Rectal smooth muscle tissue (tissue), 1 donor: ENCODE measurements around the gene LTF.
"Not testable (repeated sequence)": the region's sequence is repeated elsewhere in the genome, so short reads cannot be mapped to it uniquely, and the experiment has no call there.

ENCODE experiments used
- H3K27ac ChIP-seq: one replicate; pipeline ENCODE4 v1.7.0; 2013; ENCODE audit warnings: low read depth, low read length, inconsistent platforms
- H3K27me3 ChIP-seq: one replicate; pipeline ENCODE4 v1.7.0; 2013; ENCODE audit warnings: low read length; ENCODE audit not compliant: control insufficient read depth, insufficient read depth
- H3K36me3 ChIP-seq: one replicate; pipeline ENCODE4 v1.7.0; 2013; ENCODE audit warnings: low read length; ENCODE audit not compliant: control insufficient read depth, insufficient read depth
- H3K4me1 ChIP-seq: one replicate; pipeline ENCODE4 v1.7.0; 2013; ENCODE audit warnings: low read length; ENCODE audit not compliant: control insufficient read depth, insufficient read depth
- H3K4me3 ChIP-seq: one replicate; pipeline ENCODE4 v1.7.0; 2013; ENCODE audit warnings: low read length
- H3K9ac ChIP-seq: one replicate; pipeline ENCODE4 v1.7.0; 2013; ENCODE audit warnings: low read length

Gene LTF

DNA sequence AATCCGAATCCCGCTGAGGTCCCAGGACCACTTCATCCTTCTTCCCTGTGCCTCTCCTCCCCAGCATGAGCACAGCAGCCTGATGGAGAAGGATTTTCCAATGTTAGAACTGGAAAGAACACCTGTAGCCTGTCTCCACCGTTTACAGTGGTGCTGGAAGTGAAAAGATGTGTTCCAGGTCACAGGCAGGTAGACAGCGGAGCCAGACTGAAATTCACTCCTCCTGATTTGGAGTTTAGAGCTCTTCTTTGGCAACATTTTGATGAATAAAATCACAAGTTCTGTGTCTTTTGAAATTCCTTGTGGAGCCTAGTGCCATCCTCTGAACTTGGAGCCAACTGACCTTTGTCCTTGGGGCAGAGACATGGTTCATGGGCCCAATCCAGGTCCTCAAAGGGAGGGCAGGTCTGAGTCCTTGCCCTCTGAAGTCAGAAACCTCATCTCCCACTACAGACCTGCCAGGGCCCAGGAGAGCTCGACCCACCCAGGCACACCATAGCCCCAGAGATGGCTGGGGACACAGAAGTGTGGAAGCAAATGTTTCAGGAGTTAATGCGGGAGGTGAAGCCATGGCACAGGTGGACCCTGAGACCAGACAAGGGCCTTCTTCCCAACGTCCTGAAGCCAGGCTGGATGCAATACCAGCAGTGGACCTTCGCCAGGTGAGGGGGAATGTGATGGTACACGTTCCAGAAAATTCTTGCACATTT, 33.0 kb upstream of the LTF start, which contains the start of gene RTP3:
TSS of gene RTP3 (plus strand) at position 421 of the 710 bp plus-strand sequence. CDS start at position 508, 87 bp downstream.
- H3K4me3 ChIP-seq = no peak within 1 kb of the TSS
- no peaks in the 10 kb centered on the region for H3K36me3 ChIP-seq
- no peak within 1 kb of the TSS for H3K9ac ChIP-seq
- H3K27me3 ChIP-seq = no peaks in the 10 kb centered on the region
- H3K4me1 ChIP-seq = no peaks in the 10 kb centered on the region
- no peak within 1 kb of the TSS for H3K27ac ChIP-seq

DNA sequence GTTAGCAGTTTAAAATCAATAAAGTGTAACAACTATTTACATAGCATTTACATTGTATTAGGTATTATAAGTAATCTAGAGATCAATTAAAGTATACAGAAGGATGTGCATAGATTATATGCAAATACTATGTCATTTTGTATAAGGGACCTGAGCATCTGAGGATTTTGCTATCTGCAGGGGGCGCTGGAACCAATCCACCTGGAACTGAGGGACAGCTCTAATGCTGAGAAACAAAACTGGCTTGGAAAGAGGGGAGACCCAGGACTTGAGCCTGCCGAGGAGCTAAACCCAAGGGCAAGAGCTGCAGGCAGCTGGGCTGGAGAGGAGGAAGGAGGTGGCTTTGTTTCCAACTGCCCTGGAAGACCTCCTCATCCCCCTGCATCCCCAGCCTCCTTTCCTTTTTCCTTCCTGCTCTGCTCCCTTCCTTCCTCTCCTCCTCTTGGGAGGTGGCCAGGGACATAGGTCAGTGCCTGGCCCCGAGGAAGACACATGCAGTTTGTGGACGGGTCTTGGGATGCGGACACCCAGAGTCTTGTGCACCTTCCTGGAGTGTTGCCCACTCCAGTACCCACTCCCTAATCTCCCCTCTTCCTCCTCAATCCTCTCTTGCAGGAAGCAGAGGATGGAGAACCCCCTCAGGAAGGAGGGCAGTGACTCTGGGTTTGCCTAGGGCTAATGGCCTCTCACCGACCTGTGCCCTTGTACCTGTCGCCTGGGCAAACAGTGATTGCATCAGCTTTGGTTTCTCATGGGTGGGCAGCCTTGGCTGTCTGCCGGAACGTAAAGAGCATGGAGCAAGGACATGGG, 32.2 kb upstream of the LTF start:
- Histone ChIP-seq H3K27ac (no peak overlapping the region), H3K27me3 (no peaks in the 10 kb centered on the region), H3K4me1 (no peaks in the 10 kb centered on the region), H3K4me3 (no peak overlapping the region), H3K36me3 (no peaks in the 10 kb centered on the region), H3K9ac (no peak overlapping the region)

DNA sequence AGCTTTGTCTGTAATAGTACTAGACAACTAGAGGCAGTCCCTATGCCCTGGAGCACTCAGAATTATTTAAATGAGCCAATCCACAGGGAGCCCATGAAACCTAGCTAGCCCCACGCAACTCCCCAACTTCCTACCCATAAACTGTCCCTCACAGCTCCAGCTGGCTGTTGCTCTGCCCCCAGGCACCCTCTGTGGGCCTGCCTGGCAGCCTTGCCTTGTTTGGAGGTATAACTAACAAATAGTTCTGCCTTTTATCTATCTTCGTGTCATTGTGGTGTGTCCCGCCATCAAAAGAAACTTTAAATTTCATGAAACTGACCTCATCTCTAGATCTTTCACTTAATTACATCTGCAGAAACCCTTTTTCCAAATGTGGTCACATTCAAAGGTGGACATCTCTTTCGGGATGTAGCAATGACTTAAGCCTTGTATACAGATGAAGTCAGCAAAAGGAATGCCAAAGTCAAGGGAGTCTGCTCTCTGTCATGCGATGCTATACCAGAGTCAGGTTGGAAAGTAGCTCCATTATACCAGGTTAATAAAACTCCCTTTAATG, 31.3 kb upstream of the LTF start:
- Histone ChIP-seq H3K27me3 (no peaks in the 10 kb centered on the region), H3K36me3 (no peaks in the 10 kb centered on the region), H3K4me3 (no peak overlapping the region), H3K9ac (no peak overlapping the region), H3K4me1 (no peaks in the 10 kb centered on the region), H3K27ac (no peak overlapping the region)

GRCh38 chr3:46494491-46494890, 29.8 kb upstream of the LTF start:
- not testable (repeated sequence) for H3K9ac ChIP-seq, H3K4me1 ChIP-seq, H3K27ac ChIP-seq, H3K36me3 ChIP-seq, H3K27me3 ChIP-seq, H3K4me3 ChIP-seq

- Histone ChIP-seq H3K36me3 (no peaks in the 10 kb centered on the region), H3K4me1 (no peaks in the 10 kb centered on the region), H3K4me3 (no peak overlapping the region), H3K9ac (no peak overlapping the region), H3K27ac (no peak overlapping the region), H3K27me3 (no peaks in the 10 kb centered on the region)
These were observed 28.3 kb upstream of the LTF start for GRCh38 chr3:46492890-46493547.

DNA sequence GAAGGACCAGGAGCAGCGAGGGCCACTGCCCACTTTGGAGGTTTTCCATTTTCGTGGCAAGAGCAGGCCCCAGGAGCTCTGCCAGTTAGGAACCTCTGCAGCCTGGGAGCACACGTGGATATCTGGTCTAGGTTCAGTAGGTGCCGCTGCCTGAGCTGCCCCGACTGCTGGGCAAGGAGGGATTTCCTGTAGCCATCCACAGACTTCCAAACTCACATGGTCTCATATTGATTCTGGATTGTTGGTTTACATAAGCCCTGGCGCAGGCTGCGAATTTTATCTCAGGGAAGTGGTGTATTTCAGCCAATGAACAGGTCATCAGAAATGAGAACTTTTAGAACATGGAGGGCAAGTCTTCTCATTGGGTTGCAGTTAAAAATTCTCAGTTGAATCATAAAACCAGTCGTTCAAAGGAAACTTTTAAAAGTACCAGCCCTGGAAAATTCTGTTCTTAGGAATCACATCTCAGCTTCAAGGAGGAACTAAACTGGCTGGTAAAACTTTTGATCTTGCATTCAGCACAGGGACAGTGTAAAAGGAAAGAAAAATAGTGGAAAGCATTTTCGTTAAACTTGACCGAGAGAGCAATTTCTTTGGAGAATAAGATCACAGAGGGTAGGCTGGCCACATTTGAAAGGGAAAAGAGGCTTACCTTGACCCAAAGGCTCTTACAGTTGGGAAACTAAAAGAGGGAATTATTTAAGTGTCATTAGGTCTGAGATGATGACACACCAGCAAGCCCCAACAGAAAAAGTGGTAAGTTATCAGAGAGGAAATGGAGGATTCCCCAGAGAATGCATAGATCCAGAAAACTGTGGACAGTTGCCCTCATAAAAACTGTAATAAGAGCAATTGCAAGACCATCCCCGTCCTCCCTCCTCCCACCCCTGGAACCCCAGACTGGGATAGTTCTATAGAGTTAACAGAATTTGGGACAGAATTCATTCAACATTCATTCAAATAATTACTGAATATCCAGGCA, 26.7 kb upstream of the LTF start:
- H3K27me3 ChIP-seq = no peaks in the 10 kb centered on the region
- H3K4me3 ChIP-seq = no peak overlapping the region
- H3K36me3 ChIP-seq = no peaks in the 10 kb centered on the region
- H3K4me1 ChIP-seq = no peaks in the 10 kb centered on the region
- no peak overlapping the region for H3K9ac ChIP-seq
- no peak overlapping the region for H3K27ac ChIP-seq

- H3K27me3 ChIP-seq = no peaks in the 10 kb centered on the region
- H3K9ac ChIP-seq = no peak overlapping the region
- H3K4me1 ChIP-seq = no peaks in the 10 kb centered on the region
- H3K36me3 ChIP-seq = no peaks in the 10 kb centered on the region
- no peak overlapping the region for H3K4me3 ChIP-seq
- H3K27ac ChIP-seq = no peak overlapping the region
These were observed 25.8 kb upstream of the LTF start for GRCh38 chr3:46490338-46491084.

GRCh38 chr3:46489875-46490274, 25.2 kb upstream of the LTF start:
- Histone ChIP-seq H3K9ac (no peak overlapping the region), H3K4me3 (no peak overlapping the region), H3K4me1 (no peaks in the 10 kb centered on the region), H3K27ac (no peak overlapping the region), H3K36me3 (no peaks in the 10 kb centered on the region), H3K27me3 (no peaks in the 10 kb centered on the region)

DNA sequence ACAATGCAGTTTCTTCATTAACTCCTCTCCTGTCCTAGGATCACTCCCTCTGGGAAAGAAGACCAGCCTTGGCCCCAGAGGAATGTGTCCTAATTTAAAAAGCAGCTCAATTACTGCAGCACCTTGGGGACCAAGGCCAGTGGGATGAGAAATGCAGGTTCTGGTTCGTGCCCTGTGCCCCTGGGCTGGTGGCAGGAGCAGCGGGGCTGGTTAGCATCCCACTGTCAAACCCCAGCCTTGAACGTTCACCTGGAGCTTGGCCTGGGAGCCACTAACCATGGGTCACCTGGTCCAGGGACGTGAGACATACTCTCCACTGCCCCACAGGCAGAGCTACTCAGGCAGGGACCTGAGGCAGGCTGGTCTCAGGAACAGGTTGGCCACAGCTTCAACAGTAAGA, 24.7 kb upstream of the LTF start:
- no peak overlapping the region for H3K9ac ChIP-seq
- H3K4me3 ChIP-seq = no peak overlapping the region
- no peaks in the 10 kb centered on the region for H3K4me1 ChIP-seq
- H3K27ac ChIP-seq = no peak overlapping the region
- H3K36me3 ChIP-seq = no peaks in the 10 kb centered on the region
- H3K27me3 ChIP-seq = no peaks in the 10 kb centered on the region

DNA sequence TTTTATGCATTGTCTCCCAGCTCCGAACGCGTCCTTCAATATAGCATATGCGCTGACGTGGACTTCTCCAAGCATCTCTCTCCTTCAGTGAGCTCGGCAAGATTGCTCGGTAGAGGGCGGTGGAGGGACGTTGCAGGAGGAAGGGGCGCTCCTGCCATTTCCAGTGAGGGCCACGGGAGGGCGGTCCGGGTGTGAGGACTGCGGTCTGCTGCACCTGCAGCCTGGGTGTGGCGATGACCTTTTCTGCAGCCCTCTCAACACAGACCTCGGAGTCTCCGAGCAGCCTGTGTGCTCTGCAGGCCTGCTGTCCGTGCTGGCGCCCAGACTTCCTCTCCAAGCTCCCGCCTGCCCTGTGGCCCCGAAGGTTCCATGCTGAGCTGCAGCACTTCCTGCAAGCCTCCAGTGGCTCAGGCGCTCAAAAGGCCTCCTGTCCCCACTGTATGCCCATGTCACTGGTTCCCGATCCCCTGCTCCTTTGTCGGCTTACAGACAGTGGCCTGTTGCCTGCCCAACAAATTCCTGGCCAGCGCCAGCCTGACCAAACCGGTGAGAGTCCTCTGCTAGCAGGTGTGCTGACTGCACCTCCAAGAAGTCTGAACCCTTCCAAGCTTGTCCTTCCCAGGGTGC, 24.1 kb upstream of the LTF start:
- Histone ChIP-seq H3K4me3 (peak overlapping the region; percentile 38), H3K27ac (no peak overlapping the region), H3K4me1 (no peaks in the 10 kb centered on the region), H3K36me3 (no peaks in the 10 kb centered on the region), H3K27me3 (no peaks in the 10 kb centered on the region), H3K9ac (no peak overlapping the region)

GRCh38 chr3:46485779-46486175, 21.1 kb upstream of the LTF start:
- Histone ChIP-seq H3K27ac (no peak overlapping the region), H3K4me1 (no peaks in the 10 kb centered on the region), H3K27me3 (no peaks in the 10 kb centered on the region), H3K9ac (no peak overlapping the region), H3K4me3 (no peak overlapping the region), H3K36me3 (no peaks in the 10 kb centered on the region)
